Measurements from ENCODE around the gene MCF2L. TPM values are rescaled to one million over a fixed set of nuclear protein-coding genes. Genes with fewer than 3 reads are reported as not detected.

MCF2L gene
- total and polyA plus RNA-seq, 2 experiments from 2014 or later, result 4.8 to 25.6 TPM

- Histone ChIP-seq H3K4me3 (no peak overlapping the region), H3F3A (replicated peaks; ENCODE audit: low read depth) (0 out of 2 replicates have a peak, but pooled peaks cover 11% of the 10 kb centered on the region), H3K79me2 (replicated peaks; ENCODE audit: insufficient read depth) (peaks cover 3% of the 10 kb centered on the region; the same call in 1 of the 2 replicates), H3K36me3 (ENCODE audit: insufficient read depth) (no peaks in the 10 kb centered on the region; the same call in 1 of the 2 replicates), H3K4me2 (no peak overlapping the region), H3K9me2 (ENCODE audit: insufficient read depth) (0 out of 2 replicates have a peak, but pooled peaks cover 6% of the 10 kb centered on the region), H3K27ac (ENCODE audit: low read depth) (no peak overlapping the region), H4K20me1 (replicated peaks; ENCODE audit: insufficient read depth) (peaks cover 9% of the 10 kb centered on the region; the same call in 1 of the 2 replicates), H2AFZ (no peak overlapping the region), H3K27me3 (ENCODE audit: insufficient read depth) (0 out of 2 replicates have a peak, but pooled peaks cover 4% of the 10 kb centered on the region), H3K4me1 (ENCODE audit: insufficient read depth) (peaks cover 9% of the 10 kb centered on the region)
- TF ChIP-seq ETS1 (IDR thresholded peaks at IDR 0.05) (no peak), ZNF114 (CRISPR knock-in tag; IDR thresholded peaks at IDR 0.05) (no peak)
- Mint-ChIP-seq H3K4me3 (no peak overlapping the region), H3K9me3 (peaks cover 14% of the 10 kb centered on the region), H3K36me3 (ENCODE audit: low read depth) (no peaks in the 10 kb centered on the region), H3K27me3 (ENCODE audit: insufficient read depth, low read depth, poor library complexity) (peaks cover 19% of the 10 kb centered on the region), H3K4me1 (peaks cover 27% of the 10 kb centered on the region), H3K27ac (no peak overlapping the region)
- ATAC-seq (no peak), DNase-seq (ENCODE audit: low spot score) (no peak)
Observed at GRCh38 chr13:112972867-112973576, 4.0 kb downstream of the MCF2L start.

GRCh38 chr13:112973577-112973951 is 4.5 kb downstream of the MCF2L start:
- no peak overlapping the region for H3K4me3 Mint-ChIP-seq
- Histone ChIP-seq H4K20me1 (replicated peaks; ENCODE audit: insufficient read depth) (peaks cover 9% of the 10 kb centered on the region; the same call in 1 of the 2 replicates), H3K4me1 (ENCODE audit: insufficient read depth) (peaks cover 9% of the 10 kb centered on the region), H3K36me3 (ENCODE audit: insufficient read depth) (no peaks in the 10 kb centered on the region; the same call in 1 of the 2 replicates), H3F3A (replicated peaks; ENCODE audit: low read depth) (0 out of 2 replicates have a peak, but pooled peaks cover 11% of the 10 kb centered on the region), H3K27me3 (ENCODE audit: insufficient read depth) (0 out of 2 replicates have a peak, but pooled peaks cover 4% of the 10 kb centered on the region), H3K4me3 (no peak overlapping the region), H3K27ac (ENCODE audit: low read depth) (no peak overlapping the region), H2AFZ (no peak overlapping the region), H3K4me2 (no peak overlapping the region), H3K79me2 (replicated peaks; ENCODE audit: insufficient read depth) (peaks cover 3% of the 10 kb centered on the region; the same call in 1 of the 2 replicates), H3K9me2 (ENCODE audit: insufficient read depth) (0 out of 2 replicates have a peak, but pooled peaks cover 6% of the 10 kb centered on the region)
- no peak for DNase-seq (ENCODE audit: low spot score)
- H3K27me3 Mint-ChIP-seq (ENCODE audit: insufficient read depth, low read depth, poor library complexity), result peaks cover 17% of the 10 kb centered on the region
- H3K9me3 Mint-ChIP-seq, result peaks cover 14% of the 10 kb centered on the region
- H3K36me3 Mint-ChIP-seq (ENCODE audit: low read depth), result no peaks in the 10 kb centered on the region
- H3K27ac Mint-ChIP-seq, result no peak overlapping the region
- peaks cover 29% of the 10 kb centered on the region for H3K4me1 Mint-ChIP-seq
- no peak for ATAC-seq
- TF ChIP-seq ZNF114 (CRISPR knock-in tag; IDR thresholded peaks at IDR 0.05) (no peak), JUNB (IDR thresholded peaks at IDR 0.05; ENCODE audit: unreplicated experiment) (no peak), STAT1 (IDR thresholded peaks at IDR 0.05; ENCODE audit: unreplicated experiment) (no peak), POLR2AphosphoS5 (IDR thresholded peaks at IDR 0.05; ENCODE audit: low read depth) (no peak), CREB1 (CRISPR knock-in tag; IDR thresholded peaks at IDR 0.05; ENCODE audit: low read depth) (no peak), ETS1 (IDR thresholded peaks at IDR 0.05) (no peak), CTCF (conservative IDR thresholded peaks at IDR 0.05; ENCODE audit: low read depth in 2 of 2) (no peak)
- TF ChIP-seq, protein P1, sequence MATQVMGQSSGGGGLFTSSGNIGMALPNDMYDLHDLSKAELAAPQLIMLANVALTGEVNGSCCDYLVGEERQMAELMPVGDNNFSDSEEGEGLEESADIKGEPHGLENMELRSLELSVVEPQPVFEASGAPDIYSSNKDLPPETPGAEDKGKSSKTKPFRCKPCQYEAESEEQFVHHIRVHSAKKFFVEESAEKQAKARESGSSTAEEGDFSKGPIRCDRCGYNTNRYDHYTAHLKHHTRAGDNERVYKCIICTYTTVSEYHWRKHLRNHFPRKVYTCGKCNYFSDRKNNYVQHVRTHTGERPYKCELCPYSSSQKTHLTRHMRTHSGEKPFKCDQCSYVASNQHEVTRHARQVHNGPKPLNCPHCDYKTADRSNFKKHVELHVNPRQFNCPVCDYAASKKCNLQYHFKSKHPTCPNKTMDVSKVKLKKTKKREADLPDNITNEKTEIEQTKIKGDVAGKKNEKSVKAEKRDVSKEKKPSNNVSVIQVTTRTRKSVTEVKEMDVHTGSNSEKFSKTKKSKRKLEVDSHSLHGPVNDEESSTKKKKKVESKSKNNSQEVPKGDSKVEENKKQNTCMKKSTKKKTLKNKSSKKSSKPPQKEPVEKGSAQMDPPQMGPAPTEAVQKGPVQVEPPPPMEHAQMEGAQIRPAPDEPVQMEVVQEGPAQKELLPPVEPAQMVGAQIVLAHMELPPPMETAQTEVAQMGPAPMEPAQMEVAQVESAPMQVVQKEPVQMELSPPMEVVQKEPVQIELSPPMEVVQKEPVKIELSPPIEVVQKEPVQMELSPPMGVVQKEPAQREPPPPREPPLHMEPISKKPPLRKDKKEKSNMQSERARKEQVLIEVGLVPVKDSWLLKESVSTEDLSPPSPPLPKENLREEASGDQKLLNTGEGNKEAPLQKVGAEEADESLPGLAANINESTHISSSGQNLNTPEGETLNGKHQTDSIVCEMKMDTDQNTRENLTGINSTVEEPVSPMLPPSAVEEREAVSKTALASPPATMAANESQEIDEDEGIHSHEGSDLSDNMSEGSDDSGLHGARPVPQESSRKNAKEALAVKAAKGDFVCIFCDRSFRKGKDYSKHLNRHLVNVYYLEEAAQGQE (IDR thresholded peaks at IDR 0.05; ENCODE audit: unreplicated experiment), result no peak
